NCI-H2196 (cell line): ENCODE results near the gene ALDH1B1.

Experiments
- DNase-seq: peaks from one replicate; lab custom pipeline; 2025; ENCODE audit not compliant: unreplicated experiment; lab: John Stamatoyannopoulos, UW

ALDH1B1 gene

GRCh38 chr9:38437193-38437823, 44.8 kb downstream of the ALDH1B1 start:
- peak; percentile 37 for DNase-seq

GRCh38 chr9:38439291-38439915, 46.9 kb downstream of the ALDH1B1 start:
- DNase-seq = no peak

GRCh38 chr9:38439916-38440301, 47.4 kb downstream of the ALDH1B1 start:
- DNase-seq = no peak

GRCh38 chr9:38440516-38440915, 48.0 kb downstream of the ALDH1B1 start:
- no peak for DNase-seq

GRCh38 chr9:38441347-38442085, 49.0 kb downstream of the ALDH1B1 start:
- DNase-seq = no peak

- DNase-seq = no peak
Measured at GRCh38 chr9:38442473-38443096, 50.1 kb downstream of the ALDH1B1 start.

GRCh38 chr9:38443181-38443580, 50.7 kb downstream of the ALDH1B1 start:
- no peak for DNase-seq

- no peak for DNase-seq
Measured at GRCh38 chr9:38443597-38443996, 51.1 kb downstream of the ALDH1B1 start.

- no peak for DNase-seq
Measured at GRCh38 chr9:38445154-38446043, 52.9 kb downstream of the ALDH1B1 start.

GRCh38 chr9:38447703-38448102, 55.2 kb downstream of the ALDH1B1 start:
- DNase-seq = no peak
